GM18867 (cell line): ENCODE results near the gene LMF2.

Source experiments
- ATAC-seq: cut with Tn5 transposase; IDR thresholded peaks from one replicate; pipeline ENCODE4 v1.9.1; 2021; ENCODE audit warnings: mild to moderate bottlenecking, moderate library complexity; ENCODE audit not compliant: unreplicated experiment

Gene LMF2

GRCh38 chr22:50504369-50505211, 2.9 kb downstream of the LMF2 start:
- no peak for ATAC-seq

DNA sequence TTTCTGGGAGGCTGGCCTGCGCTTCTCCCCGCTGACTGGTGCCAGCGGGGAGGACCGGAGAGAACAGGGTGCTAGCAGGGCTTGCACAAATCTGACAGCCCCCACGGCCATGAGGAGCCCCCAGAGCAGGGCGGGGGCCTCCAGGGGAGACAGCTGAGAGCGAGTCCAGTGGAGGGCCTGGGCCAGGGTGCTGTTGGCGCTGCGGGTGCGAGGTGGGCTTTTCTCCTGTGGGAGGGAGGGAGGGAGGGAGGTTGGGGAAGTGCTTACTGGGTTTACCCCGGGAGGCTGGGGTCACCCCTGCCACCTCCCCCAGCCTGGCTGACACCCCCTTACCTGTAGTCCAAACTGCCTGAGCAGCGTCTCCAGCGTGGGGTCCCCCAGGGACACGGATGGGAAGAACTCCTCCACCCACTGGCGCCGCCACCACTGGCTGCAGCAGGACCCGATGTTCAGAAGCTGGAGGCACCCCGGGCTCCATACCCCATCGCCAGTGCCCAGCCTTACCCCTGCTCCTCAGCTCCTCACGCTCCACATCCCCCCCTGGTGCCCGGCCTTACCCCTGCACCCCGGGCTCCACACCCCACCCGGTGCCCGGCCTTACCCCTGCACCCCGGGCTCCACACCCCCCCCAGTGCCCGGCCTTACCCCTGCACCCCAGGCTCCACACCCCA, 3.9 kb downstream of the LMF2 start:
- no peak for ATAC-seq

DNA sequence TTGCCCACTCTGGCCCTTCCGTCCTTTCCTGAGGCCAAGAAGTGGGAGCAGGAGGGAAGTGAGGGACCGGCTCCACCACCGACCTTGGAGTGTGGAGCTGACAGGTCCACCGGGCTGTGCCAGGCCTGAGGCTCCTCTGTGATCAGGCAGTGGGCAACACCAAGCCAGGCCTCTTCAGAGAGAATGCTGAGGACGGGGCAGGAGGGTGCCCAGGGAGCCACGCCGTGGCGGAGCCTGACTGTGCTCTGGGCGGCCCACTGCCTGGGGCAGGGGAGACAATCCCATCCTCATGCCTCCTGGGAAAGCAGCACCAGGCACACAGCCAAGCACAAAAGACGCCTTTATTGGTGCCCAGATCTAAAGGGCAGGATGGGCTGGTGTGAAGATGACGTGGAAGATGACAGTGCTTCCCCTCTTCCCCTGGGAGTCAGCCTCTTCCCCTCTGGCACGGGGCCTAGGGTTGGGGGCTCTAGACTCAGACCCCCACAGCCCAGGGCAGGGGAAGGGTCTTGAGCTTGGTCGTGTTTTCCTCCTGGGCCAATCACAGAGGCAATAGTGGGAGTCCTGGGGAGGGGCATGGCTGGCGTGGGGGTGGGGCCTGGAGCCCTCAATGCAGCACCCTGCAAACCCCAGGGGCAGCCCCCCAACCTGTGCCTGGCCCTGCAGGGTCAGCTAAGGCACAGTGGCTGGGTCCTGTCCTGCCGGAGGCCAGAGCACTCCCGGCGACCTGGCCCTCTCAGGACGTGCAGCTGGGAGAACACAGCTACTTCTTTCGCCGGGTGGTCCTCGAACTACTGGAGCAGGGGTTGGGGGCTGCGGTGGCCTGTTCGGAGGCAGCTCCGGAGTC, 4.7 kb downstream of the LMF2 start:
- no peak for ATAC-seq

GRCh38 chr22:50502096-50502495, 5.4 kb downstream of the LMF2 start:
- ATAC-seq = no peak

DNA sequence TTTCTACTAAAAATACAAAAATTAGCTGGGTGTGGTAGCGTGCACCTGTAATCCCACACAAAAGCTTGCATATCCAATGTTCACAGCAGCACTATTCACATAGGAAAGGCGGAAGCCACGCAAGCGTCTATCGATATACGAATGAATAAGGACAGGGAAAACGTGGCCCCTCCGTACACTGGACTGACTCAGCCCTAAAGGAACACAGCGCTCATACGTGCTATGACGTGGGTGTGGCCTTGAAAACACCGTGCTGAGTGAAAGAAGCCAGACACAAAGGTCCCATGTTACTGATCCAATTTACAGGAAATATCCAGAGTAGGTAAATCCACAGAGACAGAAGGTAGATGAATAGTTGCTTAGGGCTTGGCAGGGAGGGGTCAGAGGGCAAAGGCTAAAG, 7.0 kb downstream of the LMF2 start:
- no peak for ATAC-seq

DNA sequence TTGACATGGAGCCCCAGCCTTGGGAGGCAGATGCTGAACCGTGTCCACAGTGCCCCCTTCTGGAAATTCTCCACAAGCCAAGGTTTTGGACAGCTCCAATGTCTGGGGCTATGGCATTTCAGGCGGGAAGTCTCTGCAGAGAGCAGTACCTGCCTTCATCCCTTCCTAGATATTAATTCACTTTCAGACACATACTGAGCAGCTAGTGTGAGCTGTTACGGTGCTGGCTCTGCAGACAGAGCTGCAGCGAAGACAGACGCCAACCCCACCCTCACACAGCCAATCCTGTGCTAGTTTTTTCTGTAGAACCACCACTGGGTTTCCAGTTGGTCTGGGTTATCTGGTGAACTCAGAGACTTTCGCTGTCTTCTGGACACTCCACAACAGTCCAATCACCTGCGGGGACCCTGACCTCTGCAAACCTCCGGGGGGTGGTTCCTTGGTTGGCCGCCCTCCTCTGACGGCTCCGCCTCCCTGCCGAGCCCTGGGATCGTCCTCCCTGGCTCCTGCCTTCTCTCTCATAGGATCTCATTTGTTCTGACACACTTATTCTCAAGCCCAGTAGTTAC, 9.1 kb downstream of the LMF2 start:
- ATAC-seq = no peak

- ATAC-seq = no peak
Measured at GRCh38 chr22:50497093-50497492, 10.4 kb downstream of the LMF2 start.

- ATAC-seq = no peak
Measured at GRCh38 chr22:50490531-50491308, 16.8 kb downstream of the LMF2 start.

- no peak for ATAC-seq
Measured at GRCh38 chr22:50489363-50490243, 17.9 kb downstream of the LMF2 start.

DNA sequence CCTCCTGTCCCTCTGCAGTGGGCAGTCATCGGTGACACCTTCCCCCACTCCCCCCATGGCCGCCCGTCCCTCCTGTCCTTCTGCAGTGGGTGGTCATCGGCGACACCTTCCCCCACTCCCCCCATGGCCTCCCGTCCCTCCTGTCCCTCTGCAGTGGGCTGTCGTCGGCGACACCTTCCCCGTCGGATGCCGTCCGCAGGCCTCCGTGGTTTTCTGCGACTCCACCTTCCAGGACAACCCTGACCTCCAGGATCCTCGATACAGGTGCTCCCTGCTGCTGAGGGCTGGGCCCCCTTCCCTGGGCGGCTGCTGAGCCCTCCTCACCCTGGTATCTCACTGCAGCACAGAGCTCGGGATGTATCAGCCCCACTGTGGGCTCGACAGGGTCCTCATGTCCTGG, 18.6 kb downstream of the LMF2 start:
- ATAC-seq = no peak

DNA sequence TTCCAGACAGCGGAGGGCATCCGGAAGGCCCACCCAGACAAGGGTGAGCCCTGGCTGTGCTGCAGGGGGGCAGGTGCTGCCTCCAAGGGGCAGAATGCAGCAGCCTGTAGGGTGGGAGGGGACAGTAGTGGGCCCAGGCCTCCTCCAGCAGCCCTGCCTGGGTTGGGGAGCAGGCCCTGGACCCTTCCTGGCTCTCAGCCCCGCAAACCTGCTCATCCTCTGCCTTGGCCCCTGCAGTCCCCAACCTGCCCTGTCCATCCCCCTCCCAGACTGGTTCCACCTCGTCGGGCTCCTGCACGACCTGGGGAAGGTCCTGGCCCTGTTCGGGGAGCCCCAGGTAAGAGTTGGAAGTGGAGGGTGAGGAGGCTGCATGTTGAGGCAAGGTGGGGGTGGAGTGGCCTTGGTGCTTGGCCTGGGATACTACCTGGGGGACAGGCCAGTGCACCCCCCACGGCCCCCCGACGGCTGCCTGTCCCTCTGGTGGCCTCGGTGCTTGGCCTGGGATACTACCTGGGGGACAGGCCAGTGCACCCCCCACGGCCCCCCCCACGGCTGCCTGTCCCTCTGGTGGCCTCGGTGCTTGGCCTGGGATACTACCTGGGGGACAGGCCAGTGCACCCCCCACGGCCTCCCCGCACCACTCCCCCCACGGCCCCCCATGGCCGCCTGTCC, 19.4 kb downstream of the LMF2 start:
- no peak for ATAC-seq

DNA sequence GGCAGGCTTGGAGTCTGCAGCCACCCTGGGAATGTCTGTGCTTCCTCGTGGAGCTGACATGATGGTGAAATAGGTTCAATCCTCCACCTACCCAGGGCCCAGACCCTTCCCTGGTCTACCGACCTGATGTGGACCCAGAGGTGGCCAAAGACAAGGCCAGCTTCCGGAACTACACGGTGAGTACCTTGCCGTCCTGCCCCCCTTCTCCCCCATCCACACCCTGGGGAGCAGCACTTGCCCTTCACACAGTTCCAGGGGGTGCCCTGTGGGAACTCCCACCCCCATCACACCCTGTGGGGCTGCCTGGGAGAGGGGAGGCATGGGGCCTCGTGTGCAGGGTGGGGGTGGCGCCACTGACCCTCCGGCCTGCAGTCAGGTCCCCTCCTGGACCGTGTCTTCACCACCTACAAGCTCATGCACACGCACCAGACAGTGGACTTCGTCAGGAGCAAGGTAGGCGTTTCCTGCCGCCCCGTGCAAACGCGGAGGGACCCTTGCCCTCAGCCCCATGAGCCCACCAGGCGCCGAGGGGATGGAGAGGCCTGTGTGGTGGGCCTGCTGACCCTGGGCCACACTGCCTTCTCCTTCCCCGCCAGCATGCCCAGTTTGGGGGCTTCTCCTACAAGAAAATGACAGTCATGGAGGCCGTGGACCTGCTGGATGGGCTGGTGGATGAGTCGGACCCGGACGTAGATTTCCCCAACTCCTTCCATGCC, 20.1 kb downstream of the LMF2 start:
- no peak for ATAC-seq

GRCh38 chr22:50486561-50487289, 20.8 kb downstream of the LMF2 start, which contains the start of gene MIOX:
Gene MIOX, plus strand, starts transcription at chr22:50486859. Its CDS starts 39 bp downstream, at chr22:50486898.
- no peak for ATAC-seq

DNA sequence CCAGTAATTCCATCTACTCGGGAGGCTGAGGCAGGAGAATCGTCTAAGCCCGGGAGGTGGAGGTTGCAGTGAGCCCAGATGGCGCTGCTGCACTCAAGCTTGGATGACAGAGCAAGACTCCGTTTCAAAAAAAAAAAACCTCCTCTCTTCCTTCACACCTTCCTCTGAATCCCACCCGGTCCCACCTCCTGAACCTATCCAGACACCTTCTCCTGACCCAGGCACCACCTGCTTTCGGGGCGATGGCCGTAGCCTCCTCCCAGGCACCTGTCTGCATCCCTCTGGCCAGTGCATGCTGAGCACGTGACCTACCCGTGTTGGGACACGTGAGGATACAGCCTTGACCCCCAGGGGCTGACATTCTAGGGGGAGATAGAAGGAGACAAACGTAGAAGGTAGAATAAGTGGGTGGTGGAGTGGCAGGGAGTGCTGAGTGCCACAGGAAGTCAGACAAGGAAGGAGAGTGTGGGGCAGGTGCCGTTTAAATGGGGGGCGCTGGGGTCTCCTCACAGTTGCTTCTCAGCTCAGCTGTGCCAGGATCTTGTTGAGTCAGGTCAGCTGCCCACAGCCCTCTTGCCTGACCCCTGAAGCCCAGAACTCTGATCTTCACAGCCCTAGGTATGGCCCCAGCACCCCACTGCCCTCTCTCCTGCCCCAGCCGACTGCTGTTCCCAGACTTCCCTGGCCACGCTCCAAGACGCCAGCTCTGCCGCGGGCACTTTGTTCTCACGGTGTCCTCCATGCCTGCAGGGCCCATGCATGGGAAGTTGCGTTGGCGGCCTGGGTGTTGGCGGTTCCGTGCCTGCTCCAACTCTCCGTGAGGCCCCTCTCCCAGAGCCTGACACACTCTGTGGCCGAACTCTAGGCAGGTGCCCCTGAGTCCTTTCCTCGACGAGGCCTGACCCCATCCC, 22.0 kb downstream of the LMF2 start:
- no peak for ATAC-seq

DNA sequence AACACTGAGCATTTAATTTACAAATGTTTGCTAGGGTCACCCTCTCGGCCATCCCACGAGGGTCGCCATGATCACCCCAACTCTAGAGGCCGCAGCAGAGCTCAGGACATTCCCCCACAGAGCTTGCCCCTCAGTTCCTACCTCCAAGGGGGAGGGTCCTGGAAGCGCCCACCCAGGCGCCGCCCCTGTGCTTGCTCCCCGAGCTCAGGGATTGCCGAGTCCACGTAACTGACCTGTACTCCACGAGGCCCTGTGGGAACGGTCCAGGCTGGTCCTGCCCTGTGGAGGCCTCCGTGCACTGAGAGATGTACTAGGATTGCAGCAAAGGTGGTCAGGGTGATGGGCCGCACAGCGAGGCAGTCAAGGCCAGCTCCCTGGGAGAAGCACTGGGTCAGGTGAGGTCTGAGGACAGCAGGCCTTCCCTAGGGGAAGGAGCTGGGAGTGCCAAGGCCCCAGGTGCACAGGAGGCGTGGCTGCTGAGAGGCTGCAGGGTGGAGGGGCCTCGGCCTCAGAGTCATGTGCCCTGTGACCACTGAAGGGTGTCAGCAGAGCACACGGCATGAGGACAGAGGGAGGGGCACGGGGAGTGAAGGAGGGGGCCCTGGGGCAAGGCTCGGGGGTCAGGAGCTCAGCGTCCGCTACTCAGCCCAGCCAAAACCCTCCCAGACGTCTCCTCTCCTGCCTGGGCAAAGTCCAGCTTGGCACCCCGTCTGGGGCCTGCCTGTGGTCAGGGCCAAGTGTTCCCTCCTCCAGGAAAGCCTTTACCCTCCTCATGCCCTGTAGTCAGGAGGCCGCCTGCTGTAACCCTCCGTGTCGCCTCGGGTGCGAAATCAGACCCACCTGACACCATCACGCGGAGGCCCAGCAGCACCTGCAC, 23.3 kb downstream of the LMF2 start:
- no peak for ATAC-seq
